Measurements from ENCODE around the gene SLC38A10. TPM values are rescaled to one million over a fixed set of nuclear protein-coding genes. Genes with fewer than 3 reads are reported as not detected.

SLC38A10 gene
- total RNA-seq, 3 donors from 2014 or later (not counting 1 experiment from before 2014, with no cell fraction given), result 72.2 to 104 (median 90.5) TPM

GRCh38 chr17:81277421-81277820, 17.7 kb downstream of the SLC38A10 start:
- no peak overlapping the region for H3K27ac Mint-ChIP-seq
- H3K9me3 Mint-ChIP-seq, result no peaks in the 10 kb centered on the region
- TF ChIP-seq CTCF (IDR thresholded peaks at IDR 0.05), result no peak
- H3K4me3 Mint-ChIP-seq, result no peak overlapping the region
- H3K4me1 ChIP-seq (ENCODE audit: control insufficient read depth, insufficient read depth, low read length), result no peaks in the 10 kb centered on the region
- no peaks in the 10 kb centered on the region for H3K9me3 ChIP-seq (ENCODE audit: control insufficient read depth, insufficient read depth, low read length)
- 98% methylated on average over 18 of the region's 18 CpGs for WGBS (ENCODE audit: insufficient coverage)
- peaks cover 74% of the 10 kb centered on the region for H3K36me3 ChIP-seq (ENCODE audit: control insufficient read depth, insufficient read depth, low read length)
- H3K4me1 Mint-ChIP-seq, result peaks cover 0 to 4% of the 10 kb centered on the region in 2 donors
- no peaks in the 10 kb centered on the region for H3K27me3 ChIP-seq (ENCODE audit: control insufficient read depth, insufficient read depth, low read length)
- ATAC-seq, result no peak
- no peak overlapping the region for H3K27ac ChIP-seq (ENCODE audit: low read length)
- no peaks in the 10 kb centered on the region for H3K36me3 Mint-ChIP-seq
- no peak overlapping the region for H3K4me3 ChIP-seq (ENCODE audit: low read length)
- H3K27me3 Mint-ChIP-seq (ENCODE audit: low read depth in 2 of 2), result no peaks in the 10 kb centered on the region
- DNase-seq, result no peak
- intact Hi-C loops (cut with micrococcal nuclease), result no loop called here

- no peak for ATAC-seq
- Histone ChIP-seq H3K27me3 (ENCODE audit: control insufficient read depth, insufficient read depth, low read length) (no peaks in the 10 kb centered on the region), H3K4me1 (ENCODE audit: control insufficient read depth, insufficient read depth, low read length) (no peaks in the 10 kb centered on the region), H3K4me3 (ENCODE audit: low read length) (no peak overlapping the region), H3K9me3 (ENCODE audit: control insufficient read depth, insufficient read depth, low read length) (no peaks in the 10 kb centered on the region), H3K36me3 (ENCODE audit: control insufficient read depth, insufficient read depth, low read length) (peaks cover 70% of the 10 kb centered on the region), H3K27ac (ENCODE audit: low read length) (no peak overlapping the region)
- Mint-ChIP-seq H3K4me1 (peaks cover 0 to 4% of the 10 kb centered on the region in 2 donors), H3K36me3 (no peaks in the 10 kb centered on the region), H3K27me3 (ENCODE audit: low read depth in 2 of 2) (no peaks in the 10 kb centered on the region), H3K9me3 (no peaks in the 10 kb centered on the region), H3K27ac (no peak overlapping the region), H3K4me3 (no peak overlapping the region)
- WGBS (ENCODE audit: insufficient coverage), result 95% methylated on average over 11 of the region's 11 CpGs
- no peak for TF ChIP-seq CTCF (IDR thresholded peaks at IDR 0.05)
- DNase-seq, result no peak
- intact Hi-C loops (cut with micrococcal nuclease), result no loop called here
Measured at GRCh38 chr17:81276781-81277180, 18.3 kb downstream of the SLC38A10 start.

GRCh38 chr17:81274471-81274855, 20.6 kb downstream of the SLC38A10 start:
- no peak for TF ChIP-seq CTCF (IDR thresholded peaks at IDR 0.05)
- intact Hi-C loops (cut with micrococcal nuclease), result no loop called here
- H3K27me3 ChIP-seq (ENCODE audit: control insufficient read depth, insufficient read depth, low read length), result no peaks in the 10 kb centered on the region
- H3K27ac ChIP-seq (ENCODE audit: low read length), result no peak overlapping the region
- H3K9me3 ChIP-seq (ENCODE audit: control insufficient read depth, insufficient read depth, low read length), result no peaks in the 10 kb centered on the region
- H3K36me3 ChIP-seq (ENCODE audit: control insufficient read depth, insufficient read depth, low read length), result peaks cover 68% of the 10 kb centered on the region
- no peak for ATAC-seq
- H3K27me3 Mint-ChIP-seq (ENCODE audit: low read depth in 2 of 2), result no peaks in the 10 kb centered on the region
- H3K4me3 ChIP-seq (ENCODE audit: low read length), result no peak overlapping the region
- WGBS (ENCODE audit: insufficient coverage), result 97% methylated on average over 14 of the region's 14 CpGs
- no peak overlapping the region for H3K27ac Mint-ChIP-seq
- H3K4me1 Mint-ChIP-seq, result peaks cover 0 to 4% of the 10 kb centered on the region in 2 donors
- H3K36me3 Mint-ChIP-seq, result no peaks in the 10 kb centered on the region
- no peaks in the 10 kb centered on the region for H3K4me1 ChIP-seq (ENCODE audit: control insufficient read depth, insufficient read depth, low read length)
- no peak for DNase-seq
- H3K4me3 Mint-ChIP-seq, result no peak overlapping the region
- no peaks in the 10 kb centered on the region for H3K9me3 Mint-ChIP-seq

- no peak for TF ChIP-seq CTCF (IDR thresholded peaks at IDR 0.05)
- Histone ChIP-seq H3K27me3 (ENCODE audit: control insufficient read depth, insufficient read depth, low read length) (no peaks in the 10 kb centered on the region), H3K9me3 (ENCODE audit: control insufficient read depth, insufficient read depth, low read length) (no peaks in the 10 kb centered on the region), H3K4me3 (ENCODE audit: low read length) (no peak overlapping the region), H3K36me3 (ENCODE audit: control insufficient read depth, insufficient read depth, low read length) (peaks cover 70% of the 10 kb centered on the region), H3K4me1 (ENCODE audit: control insufficient read depth, insufficient read depth, low read length) (no peaks in the 10 kb centered on the region), H3K27ac (ENCODE audit: low read length) (no peak overlapping the region)
- Mint-ChIP-seq H3K9me3 (no peaks in the 10 kb centered on the region), H3K27ac (no peak overlapping the region), H3K27me3 (ENCODE audit: low read depth in 2 of 2) (no peaks in the 10 kb centered on the region), H3K4me1 (peaks cover 0 to 4% of the 10 kb centered on the region in 2 donors), H3K36me3 (no peaks in the 10 kb centered on the region), H3K4me3 (no peak overlapping the region)
- intact Hi-C loops (cut with micrococcal nuclease), result no loop called here
- DNase-seq (no peak), ATAC-seq (no peak)
- WGBS (ENCODE audit: insufficient coverage), result 97% methylated on average over 31 of the region's 31 CpGs
Measured at GRCh38 chr17:81273698-81274470, 21.2 kb downstream of the SLC38A10 start.

Data from natural killer cell (primary cell).